ENCODE data around the gene RREB1.
"Not testable (repeated sequence)": the region's sequence is repeated elsewhere in the genome, so short reads cannot be mapped to it uniquely, and the experiment has no call there.

The RREB1 gene

GRCh38 chr6:7155871-7156579, 48.3 kb downstream of the RREB1 start:
- Histone ChIP-seq H3K4me1 (ENCODE audit: control insufficient read depth, low read length) (peaks cover 58% of the 10 kb centered on the region), H3K9me3 (ENCODE audit: control insufficient read depth, insufficient read depth, low read length) (no peaks in the 10 kb centered on the region), H3K27me3 (ENCODE audit: control insufficient read depth, low read length) (no peaks in the 10 kb centered on the region), H3K79me2 (ENCODE audit: control insufficient read depth, low read length) (peaks cover 88% of the 10 kb centered on the region), H3K36me3 (ENCODE audit: control insufficient read depth, low read length) (no peaks in the 10 kb centered on the region), H4K20me1 (ENCODE audit: control insufficient read depth, insufficient read depth, low read depth, low read length) (peaks cover 45% of the 10 kb centered on the region), H3K9me2 (replicated peaks; ENCODE audit: control insufficient read depth, low read length) (no peaks in the 10 kb centered on the region), H3F3A (ENCODE audit: control insufficient read depth, insufficient read depth) (0 out of 2 replicates have a peak, but pooled peaks cover 8% of the 10 kb centered on the region), H3K27ac (ENCODE audit: low read depth, low read length) (peak overlapping the region; percentile 9), H3K4me3 (ENCODE audit: low read length) (peak overlapping the region; percentile 40), H3K4me2 (ENCODE audit: low read length) (peak overlapping the region; percentile 59)
- no peak for TF ChIP-seq EZH2phosphoT487 (IDR thresholded peaks at IDR 0.05; ENCODE audit: borderline replicate concordance, low read length)
- TF ChIP-seq CTCF (IDR thresholded peaks at IDR 0.05; ENCODE audit: low read depth, low read length, poor library complexity, severe bottlenecking) = no peak

- H3K9me3 ChIP-seq (ENCODE audit: control insufficient read depth, insufficient read depth, low read length) = no peaks in the 10 kb centered on the region
- peaks cover 54% of the 10 kb centered on the region for H3K4me1 ChIP-seq (ENCODE audit: control insufficient read depth, low read length)
- H3K27ac ChIP-seq (ENCODE audit: low read depth, low read length) = 0 out of 2 replicates have a peak overlapping the region, but pooled peaks have one; percentile 9
- peak overlapping the region; percentile 59 for H3K4me2 ChIP-seq (ENCODE audit: low read length)
- H3K9me2 ChIP-seq (replicated peaks; ENCODE audit: control insufficient read depth, low read length) = no peaks in the 10 kb centered on the region
- no peaks in the 10 kb centered on the region for H3K36me3 ChIP-seq (ENCODE audit: control insufficient read depth, low read length)
- peak overlapping the region; percentile 40 for H3K4me3 ChIP-seq (ENCODE audit: low read length)
- TF ChIP-seq CTCF (IDR thresholded peaks at IDR 0.05; ENCODE audit: low read depth, low read length, poor library complexity, severe bottlenecking) = no peak
- no peak for TF ChIP-seq EZH2phosphoT487 (IDR thresholded peaks at IDR 0.05; ENCODE audit: borderline replicate concordance, low read length)
- 0 out of 2 replicates have a peak, but pooled peaks cover 8% of the 10 kb centered on the region for H3F3A ChIP-seq (ENCODE audit: control insufficient read depth, insufficient read depth)
- peaks cover 88% of the 10 kb centered on the region for H3K79me2 ChIP-seq (ENCODE audit: control insufficient read depth, low read length)
- peaks cover 45% of the 10 kb centered on the region for H4K20me1 ChIP-seq (ENCODE audit: control insufficient read depth, insufficient read depth, low read depth, low read length)
- no peaks in the 10 kb centered on the region for H3K27me3 ChIP-seq (ENCODE audit: control insufficient read depth, low read length)
Observed at GRCh38 chr6:7156643-7157278, 49.0 kb downstream of the RREB1 start.

- H3K4me2 ChIP-seq (ENCODE audit: low read length); H3K9me2 ChIP-seq (replicated peaks; ENCODE audit: control insufficient read depth, low read length); H3K36me3 ChIP-seq (ENCODE audit: control insufficient read depth, low read length); H3K4me3 ChIP-seq (ENCODE audit: low read length); H3K27ac ChIP-seq (ENCODE audit: low read depth, low read length); H3K9me3 ChIP-seq (ENCODE audit: control insufficient read depth, insufficient read depth, low read length); H3F3A ChIP-seq (ENCODE audit: control insufficient read depth, insufficient read depth); H3K27me3 ChIP-seq (ENCODE audit: control insufficient read depth, low read length): not testable (repeated sequence)
- peaks cover 88% of the 10 kb centered on the region for H3K79me2 ChIP-seq (ENCODE audit: control insufficient read depth, low read length)
- peaks cover 49% of the 10 kb centered on the region for H3K4me1 ChIP-seq (ENCODE audit: control insufficient read depth, low read length)
- peaks cover 49% of the 10 kb centered on the region for H4K20me1 ChIP-seq (ENCODE audit: control insufficient read depth, insufficient read depth, low read depth, low read length)
Observed at GRCh38 chr6:7157307-7157706, 49.5 kb downstream of the RREB1 start.
